MCF 10A (cell line): ENCODE measurements around the gene MRGPRX2. TPM values are rescaled to one million over a fixed set of nuclear protein-coding genes. Genes with fewer than 3 reads are reported as not detected.

ENCODE experiments used
- BruUV-seq: library from RNA; stranded (reverse); fragments of 400-500 nt; replicated peaks from 2 replicates; lab custom pipeline; 2021; lab: Mats Ljungman, UMichigan
- CTCF ChIA-PET: fragments of 300-600 bp; sonication (Branson Sonifier 250); formaldehyde crosslinking; extraction: SDS; loops from one replicate; lab custom pipeline; 2021; ENCODE audit warnings: antibody characterized with exemption, inconsistent platforms; lab: Yijun Ruan, JAX
- POLR2A ChIA-PET: fragments of 300-600, 350-650 bp; sonication (Branson Sonifier 250); formaldehyde crosslinking; extraction: SDS; loops from one replicate; lab custom pipeline; 2020; ENCODE audit warnings: antibody characterized with exemption, inconsistent platforms; lab: Yijun Ruan, JAX
- DNase-seq: peaks from one replicate; pipeline ENCODE4 v3.0.0-alpha.2; 2018; ENCODE audit not compliant: unreplicated experiment
- H3K27ac Mint-ChIP-seq: one replicate; pipeline ENCODE4 v1.8.0; 2022; ENCODE audit warnings: mild to moderate bottlenecking, low read depth, mixed read lengths; ENCODE audit not compliant: unreplicated experiment
- H3K27me3 Mint-ChIP-seq: one replicate; pipeline ENCODE4 v1.8.0; 2022; ENCODE audit warnings: mixed read lengths; ENCODE audit not compliant: insufficient read depth, unreplicated experiment
- H3K36me3 Mint-ChIP-seq: one replicate; pipeline ENCODE4 v1.8.0; 2022; ENCODE audit warnings: mild to moderate bottlenecking, moderate library complexity, mixed read lengths; ENCODE audit not compliant: insufficient read depth, unreplicated experiment
- H3K4me1 Mint-ChIP-seq: one replicate; pipeline ENCODE4 v1.8.0; 2022; ENCODE audit warnings: mixed read lengths; ENCODE audit not compliant: insufficient read depth, unreplicated experiment
- H3K4me3 Mint-ChIP-seq: one replicate; pipeline ENCODE4 v1.8.0; 2022; ENCODE audit warnings: mild to moderate bottlenecking, moderate library complexity, mixed read lengths; ENCODE audit not compliant: unreplicated experiment
- H3K9me3 Mint-ChIP-seq: one replicate; pipeline ENCODE4 v1.8.0; 2022; ENCODE audit warnings: mixed read lengths; ENCODE audit not compliant: unreplicated experiment
- CTCF ChIP-seq: fragments of 200-600 bp; IDR thresholded peaks from one replicate; pipeline ENCODE4 v1.8.0; 2022; ENCODE audit warnings: antibody characterized with exemption, mild to moderate bottlenecking; ENCODE audit not compliant: unreplicated experiment
- intact Hi-C: fragments of 100-400 bp; cut with micrococcal nuclease; formaldehyde crosslinking; loops from 2 replicates; pipeline ENCODE4 v1.14.1; 2022
- total RNA-seq: library from RNA; stranded (reverse); gene quantifications from 2 replicates; pipeline ENCODE4 v1.2.3, GENCODE V29; 2022

The MRGPRX2 gene
- total RNA-seq, 1 experiment from 2014 or later = not detected

- Mint-ChIP-seq H3K27ac (no peak overlapping the region), H3K4me1 (peaks cover 20% of the 10 kb centered on the region), H3K9me3 (no peaks in the 10 kb centered on the region), H3K4me3 (no peak overlapping the region), H3K27me3 (peaks cover 21% of the 10 kb centered on the region), H3K36me3 (no peaks in the 10 kb centered on the region)
- intact Hi-C loops = loop anchor here (5.0 to 10.0 kb wide), 2 partner anchors 167 to 669 kb away; partner anchors contain the start of gene E2F8
- TF ChIP-seq CTCF = no peak
- BruUV-seq = no TSS peak
- DNase-seq = no peak
- POLR2A ChIA-PET = no interaction called here
- CTCF ChIA-PET = interaction anchor here (0.6 to 13.5 kb wide), 17 partner anchors 13 to 1101 kb away, joined by 3 to 464 read pairs (median 9); no protein-coding TSS in a partner anchor
Measured at GRCh38 chr11:19075636-19076035, 15.1 kb upstream of the MRGPRX2 start.

GRCh38 chr11:19073454-19074415 is 13.2 kb upstream of the MRGPRX2 start:
- H3K4me3 Mint-ChIP-seq = no peak overlapping the region

DNA sequence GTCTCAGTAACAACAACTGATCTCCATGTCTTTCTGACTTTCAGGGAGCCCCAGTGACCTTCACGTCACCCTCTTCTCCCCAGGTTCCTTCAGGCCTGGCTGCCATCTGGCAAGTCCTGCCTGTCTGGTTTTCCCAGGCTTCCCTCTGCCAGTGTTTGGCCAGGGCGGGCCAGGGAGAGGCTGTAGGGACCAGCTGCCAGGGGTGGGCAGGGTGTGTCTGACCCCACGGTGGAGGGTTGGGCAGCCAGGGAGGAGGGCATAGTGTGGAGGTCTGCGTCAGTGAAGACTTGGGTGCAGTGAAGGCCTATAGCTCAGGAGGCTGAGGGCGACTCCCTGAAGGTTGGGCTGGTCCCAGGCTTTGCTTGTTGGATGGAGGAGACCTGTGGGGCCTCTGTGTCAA is 11.9 kb upstream of the MRGPRX2 start:
- no peak for TF ChIP-seq CTCF
- H3K9me3 Mint-ChIP-seq = no peaks in the 10 kb centered on the region

More at GRCh38 chr11:19073454-19074415, 13.2 kb upstream of the MRGPRX2 start:
- TF ChIP-seq CTCF = no peak
- no TSS peak for BruUV-seq
- H3K27me3 Mint-ChIP-seq = peaks cover 40% of the 10 kb centered on the region
- DNase-seq = no peak
- no peaks in the 10 kb centered on the region for H3K36me3 Mint-ChIP-seq
- H3K4me1 Mint-ChIP-seq = peaks cover 5% of the 10 kb centered on the region
- ChIA-PET CTCF (interaction anchor here (0.7 to 13.5 kb wide), 12 partner anchors 17 to 819 kb away, joined by 3 to 464 read pairs (median 3); no protein-coding TSS in a partner anchor), POLR2A (no interaction called here)
- no peaks in the 10 kb centered on the region for H3K9me3 Mint-ChIP-seq
- no peak overlapping the region for H3K27ac Mint-ChIP-seq
- intact Hi-C loops = loop anchor here (10.0 kb wide), 1 partner anchor 671 kb away; no protein-coding TSS in a partner anchor

More for the DNA sequence above, 11.9 kb upstream of the MRGPRX2 start:
- intact Hi-C loops = loop anchor here (10.0 kb wide), 1 partner anchor 672 kb away; no protein-coding TSS in a partner anchor
- no peak overlapping the region for H3K27ac Mint-ChIP-seq
- peaks cover 53% of the 10 kb centered on the region for H3K27me3 Mint-ChIP-seq
- ChIA-PET CTCF (interaction anchor here (0.5 to 13.5 kb wide), 21 partner anchors 8 to 651 kb away, joined by 3 to 464 read pairs (median 4); no protein-coding TSS in a partner anchor), POLR2A (interaction anchor here (0.6 kb wide), 1 partner anchor 459 kb away, joined by 3 read pairs; no protein-coding TSS in a partner anchor)
- no TSS peak for BruUV-seq
- DNase-seq = no peak
- H3K4me3 Mint-ChIP-seq = no peak overlapping the region
- H3K4me1 Mint-ChIP-seq = peaks cover 5% of the 10 kb centered on the region
- no peaks in the 10 kb centered on the region for H3K36me3 Mint-ChIP-seq
